T-helper 1 cell (primary cell): ENCODE measurements around the gene DLX1.

Experiments used
- DNase-seq, 5 donors: peaks; one replicate each; pipeline ENCODE4 v3.0.0-alpha.2; 2012 to 2020

Gene DLX1

DNA sequence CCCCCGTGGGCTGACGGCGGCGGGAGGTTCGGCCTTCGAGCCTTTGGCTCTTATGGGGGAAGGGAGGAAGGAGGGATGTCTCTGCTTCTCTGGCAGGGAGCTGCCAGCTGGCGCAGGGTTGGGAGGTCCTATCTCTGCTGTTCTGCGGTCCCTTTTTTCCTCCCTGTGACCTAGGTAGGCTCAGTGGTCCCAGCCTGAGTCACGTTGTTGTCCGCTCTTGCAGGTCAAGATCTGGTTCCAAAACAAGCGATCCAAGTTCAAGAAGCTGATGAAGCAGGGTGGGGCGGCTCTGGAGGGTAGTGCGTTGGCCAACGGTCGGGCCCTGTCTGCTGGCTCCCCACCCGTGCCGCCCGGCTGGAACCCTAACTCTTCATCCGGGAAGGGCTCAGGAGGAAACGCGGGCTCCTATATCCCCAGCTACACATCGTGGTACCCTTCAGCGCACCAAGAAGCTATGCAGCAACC is 2.5 kb downstream of the DLX1 start:
- DNase-seq = no peak

GRCh38 chr2:172088245-172089004 is 3.1 kb downstream of the DLX1 start:
- DNase-seq = no peak

GRCh38 chr2:172089005-172089504 is 3.7 kb downstream of the DLX1 start:
- DNase-seq = no peak

- DNase-seq = no peak
These were observed 4.3 kb downstream of the DLX1 start for GRCh38 chr2:172089633-172090032.

DNA sequence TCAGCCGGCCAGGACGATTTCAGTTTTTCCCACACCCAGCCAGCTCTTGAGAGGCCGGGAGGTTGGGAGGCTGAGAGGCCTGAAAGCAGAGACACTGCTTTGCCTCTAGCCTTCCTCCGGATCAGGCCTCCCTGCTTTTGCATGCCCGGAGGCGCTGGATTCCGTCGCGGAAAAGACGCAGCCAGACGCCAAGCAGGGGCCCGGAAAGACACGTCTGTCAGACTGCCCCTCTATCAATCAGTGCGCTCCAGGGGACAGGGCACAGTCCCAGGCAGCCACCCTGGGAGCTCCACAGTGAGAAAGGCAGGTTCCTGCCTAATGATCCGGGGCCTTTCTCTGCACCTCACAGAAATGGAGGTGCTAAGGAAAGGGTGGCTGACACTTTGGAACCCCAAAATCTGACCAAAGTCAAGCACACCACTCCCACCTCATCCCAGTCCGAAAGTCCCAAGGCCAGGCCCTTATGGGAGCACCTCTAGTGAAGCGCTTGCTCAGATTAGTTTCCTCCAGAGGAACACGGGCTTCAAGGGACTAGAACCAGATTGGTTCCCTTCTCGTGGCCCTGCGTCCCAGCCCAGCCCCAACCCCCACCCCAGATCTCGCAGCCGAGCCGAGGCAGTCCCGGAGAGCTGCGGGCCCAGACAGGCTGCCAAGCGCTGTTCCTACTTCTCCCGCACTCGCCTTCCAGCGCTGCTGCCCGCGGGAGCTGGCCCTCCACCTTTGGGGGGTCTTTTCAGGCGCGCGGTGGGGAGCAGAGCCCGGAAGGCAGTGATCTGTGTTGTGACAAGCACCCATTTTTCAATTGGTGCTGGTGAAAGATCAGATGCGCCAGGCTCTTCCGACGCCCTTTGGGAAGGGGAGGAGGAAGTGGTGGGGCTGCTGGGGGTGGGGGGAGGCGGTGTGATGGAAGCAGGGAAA is 5.0 kb downstream of the DLX1 start:
- no peak for DNase-seq

- no peak for DNase-seq
These were observed 5.8 kb downstream of the DLX1 start for GRCh38 chr2:172091000-172091641.

- DNase-seq = no peak
These were observed 6.7 kb downstream of the DLX1 start for GRCh38 chr2:172091761-172092566.

GRCh38 chr2:172092716-172093415 is 7.6 kb downstream of the DLX1 start:
- DNase-seq = no peak

DNA sequence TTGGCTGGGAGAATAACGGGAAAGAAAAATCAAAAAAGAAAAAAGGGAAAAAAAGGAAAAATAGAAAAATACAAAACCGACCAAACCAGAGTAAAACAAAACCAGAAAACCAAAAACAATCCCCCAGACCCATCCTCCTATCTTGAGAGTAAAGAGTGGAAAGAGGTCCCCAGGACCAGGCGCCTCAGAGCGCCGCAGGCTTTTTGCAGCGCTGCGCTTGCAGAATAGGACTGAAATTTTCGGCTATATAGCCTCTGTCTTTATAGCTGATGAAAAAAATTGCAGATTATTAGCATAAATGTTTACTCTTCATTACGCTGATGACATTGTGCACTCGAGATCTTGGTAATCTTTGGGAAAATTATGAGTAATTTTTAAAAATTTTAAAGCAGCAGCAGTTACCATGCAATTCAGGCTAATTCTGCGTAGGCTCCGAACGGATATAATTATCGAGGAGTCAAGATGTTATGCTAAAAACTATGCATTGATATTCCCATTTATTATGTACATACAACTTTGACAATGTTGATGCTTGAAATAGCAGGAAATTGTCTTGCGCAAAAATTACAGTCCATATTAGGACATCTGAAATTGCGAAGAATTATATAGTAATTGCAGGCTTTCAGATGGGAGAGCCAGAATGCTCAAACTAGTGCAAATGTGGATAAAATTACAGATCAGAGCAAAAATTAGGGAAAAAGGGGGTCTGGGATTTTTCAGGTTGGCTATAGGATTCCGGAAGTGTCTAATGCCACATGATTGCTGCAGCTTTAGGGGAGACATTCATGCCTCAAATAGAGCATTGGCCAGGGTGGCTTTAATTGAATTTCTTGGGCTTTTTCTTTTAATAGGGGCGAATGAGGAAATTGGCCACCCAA is 8.3 kb downstream of the DLX1 start:
- no peak for DNase-seq

DNA sequence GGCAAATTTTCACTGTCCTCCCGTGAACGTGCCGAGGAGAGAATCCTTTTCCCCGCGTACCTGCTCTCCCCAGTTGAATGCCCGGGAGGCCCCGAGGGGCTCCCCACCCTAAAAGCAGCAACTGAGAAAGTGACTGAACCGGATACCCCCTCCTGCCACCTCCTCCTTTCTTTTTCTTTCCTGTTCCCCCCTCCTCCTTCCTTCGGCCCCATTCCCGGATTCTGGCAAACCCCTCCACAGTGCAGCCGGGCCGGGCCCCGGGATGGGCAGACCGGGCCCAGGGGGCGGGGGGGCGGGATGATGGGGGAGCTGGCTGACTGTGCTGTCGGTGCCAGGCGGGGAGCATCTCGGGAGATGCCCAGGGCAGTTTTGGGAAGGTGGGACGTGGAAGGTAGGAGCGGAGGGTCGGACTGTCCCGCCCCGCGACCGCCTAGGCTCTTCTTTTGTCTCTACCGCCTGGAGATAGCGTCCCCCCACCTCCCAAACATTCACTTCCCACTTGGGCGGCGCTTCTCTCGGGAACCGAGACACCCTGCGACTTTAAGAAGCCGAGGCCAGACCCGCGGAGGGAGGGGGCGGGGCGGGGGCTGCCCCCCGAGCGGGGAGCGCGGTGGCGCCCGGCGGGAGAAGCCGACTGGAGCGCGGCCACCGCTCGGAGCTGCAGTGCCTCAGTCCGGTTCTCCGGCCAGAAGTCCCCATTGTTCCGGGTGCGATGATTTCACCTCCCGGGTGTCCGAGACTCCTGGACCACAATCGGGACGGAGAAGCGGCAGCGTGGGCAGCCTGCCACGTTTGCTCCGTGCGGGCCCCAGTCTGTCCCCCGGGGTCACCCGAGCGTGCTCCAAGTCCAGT is 9.2 kb downstream of the DLX1 start:
- no peak for DNase-seq

DNA sequence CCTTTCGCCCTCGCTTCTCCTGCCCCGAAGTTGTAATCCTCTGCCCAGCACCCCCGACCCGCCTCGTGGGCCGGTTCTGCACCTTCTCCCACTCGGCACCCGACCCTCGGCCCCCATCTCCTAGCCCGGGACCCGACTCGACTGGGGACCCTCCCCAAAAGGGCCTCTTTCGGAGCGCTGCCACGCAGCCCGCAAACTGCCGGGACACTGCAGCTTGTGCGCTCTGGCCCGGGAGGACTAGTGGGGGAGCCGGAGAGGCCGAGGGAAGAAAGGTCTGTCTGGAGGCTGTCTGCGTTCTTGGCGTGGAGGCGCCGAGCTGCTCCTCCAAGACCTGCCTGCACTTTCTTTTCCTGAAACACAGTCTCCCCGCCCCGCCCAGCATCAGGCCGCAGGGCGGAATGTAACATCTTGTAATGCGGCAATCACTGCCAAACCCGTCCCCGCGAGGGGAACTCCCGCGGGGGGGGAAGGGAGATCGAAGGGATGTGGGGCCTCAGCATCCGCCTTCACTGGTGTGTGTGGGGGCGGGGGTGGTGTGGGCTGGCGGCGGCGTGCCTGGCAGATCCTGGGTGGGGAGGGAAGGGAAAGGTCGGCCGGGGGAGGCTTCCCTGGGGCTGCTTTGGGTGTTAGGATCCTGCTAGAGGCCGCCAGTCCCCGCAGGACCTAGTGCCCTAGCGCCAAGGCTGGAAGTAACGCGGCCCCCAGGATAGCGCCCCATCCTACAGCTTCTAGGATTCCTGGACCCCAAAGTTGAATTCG is 10.0 kb downstream of the DLX1 start:
- peak; percentile 57 to 72 (median 65) for DNase-seq

DNA sequence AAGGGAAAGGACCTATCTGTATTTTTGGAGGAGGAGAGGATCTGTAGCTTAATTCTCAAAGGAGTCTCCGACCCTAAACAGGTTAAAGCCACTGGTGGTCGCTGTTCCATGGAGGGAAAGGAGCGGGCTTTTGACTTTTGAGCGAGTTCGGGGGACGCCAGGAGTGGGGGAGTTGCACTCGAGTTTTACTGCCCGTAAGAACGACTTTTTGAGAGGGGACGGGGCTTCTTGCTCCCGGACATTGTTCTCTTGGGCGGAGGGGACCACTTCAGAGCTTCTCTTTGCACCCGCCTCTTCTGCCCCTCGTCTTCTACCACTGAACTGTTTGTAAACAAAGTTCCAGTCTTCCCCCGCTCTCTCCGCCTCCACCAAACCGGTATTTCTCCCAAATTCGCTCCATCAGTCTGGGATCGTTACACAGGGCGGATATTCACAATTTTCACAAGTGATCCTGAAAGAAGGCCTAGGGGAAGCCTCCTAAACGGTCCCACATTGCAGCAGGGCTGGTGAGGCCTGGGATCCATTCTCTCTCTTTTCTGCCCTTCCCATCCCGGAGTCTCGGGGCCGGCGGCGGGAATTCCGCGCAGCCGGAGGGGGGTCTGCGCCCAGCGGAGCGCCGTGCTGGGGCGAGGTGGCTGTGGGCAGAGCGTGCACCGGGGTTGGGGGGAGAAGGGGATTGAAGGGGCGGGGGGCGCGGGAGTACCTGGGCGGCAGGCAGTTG is 10.8 kb downstream of the DLX1 start:
- DNase-seq = no peak

DNA sequence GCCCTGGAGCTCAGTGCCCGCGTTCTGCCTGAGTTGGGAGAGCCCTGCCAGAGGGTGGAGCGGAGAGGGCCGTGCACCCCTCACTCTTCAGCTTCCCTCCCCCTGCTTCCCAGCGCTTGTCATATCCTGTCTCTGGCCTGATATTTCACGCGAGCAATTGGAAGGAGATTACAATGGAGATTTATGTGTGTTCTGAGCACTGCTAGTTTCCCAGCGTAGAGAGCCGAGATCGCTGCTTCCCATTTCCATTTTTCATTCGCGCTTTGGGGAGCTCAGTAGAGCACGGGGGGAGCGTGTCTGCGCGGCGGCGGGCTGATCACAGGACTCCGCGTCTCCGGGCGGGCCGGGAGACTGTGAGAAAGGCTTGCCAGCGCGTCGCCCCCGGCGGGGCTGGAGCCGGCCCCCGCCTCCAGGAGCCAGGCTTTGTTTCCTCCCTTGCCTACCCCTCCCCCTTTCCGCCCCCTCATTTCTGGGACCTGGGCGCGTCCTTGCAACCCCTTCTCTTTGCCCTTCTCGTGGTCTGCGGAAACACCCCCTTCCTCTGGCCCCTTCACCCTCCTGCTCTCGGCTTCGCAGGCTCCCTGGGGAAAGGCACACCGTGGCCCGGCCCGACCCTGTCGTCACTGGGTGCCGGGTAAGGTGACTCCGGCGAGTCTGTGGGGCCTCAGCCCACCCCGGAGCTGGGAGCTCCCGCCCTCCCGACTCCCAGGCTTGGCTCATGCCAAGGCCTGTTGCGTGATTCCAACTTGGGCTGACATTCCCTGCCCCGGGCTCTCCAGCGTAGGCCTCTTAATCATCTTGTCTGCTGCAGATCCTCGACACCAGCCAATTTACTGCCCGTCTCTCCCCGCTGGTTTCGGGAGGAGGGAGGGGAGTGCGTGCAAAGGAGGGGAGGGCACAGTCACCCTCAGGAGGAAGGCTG is 11.6 kb downstream of the DLX1 start:
- no peak for DNase-seq

- no peak for DNase-seq
These were observed 12.3 kb downstream of the DLX1 start for GRCh38 chr2:172097557-172098131.

GRCh38 chr2:172098287-172098649 is 13.0 kb downstream of the DLX1 start:
- DNase-seq = no peak

DNA sequence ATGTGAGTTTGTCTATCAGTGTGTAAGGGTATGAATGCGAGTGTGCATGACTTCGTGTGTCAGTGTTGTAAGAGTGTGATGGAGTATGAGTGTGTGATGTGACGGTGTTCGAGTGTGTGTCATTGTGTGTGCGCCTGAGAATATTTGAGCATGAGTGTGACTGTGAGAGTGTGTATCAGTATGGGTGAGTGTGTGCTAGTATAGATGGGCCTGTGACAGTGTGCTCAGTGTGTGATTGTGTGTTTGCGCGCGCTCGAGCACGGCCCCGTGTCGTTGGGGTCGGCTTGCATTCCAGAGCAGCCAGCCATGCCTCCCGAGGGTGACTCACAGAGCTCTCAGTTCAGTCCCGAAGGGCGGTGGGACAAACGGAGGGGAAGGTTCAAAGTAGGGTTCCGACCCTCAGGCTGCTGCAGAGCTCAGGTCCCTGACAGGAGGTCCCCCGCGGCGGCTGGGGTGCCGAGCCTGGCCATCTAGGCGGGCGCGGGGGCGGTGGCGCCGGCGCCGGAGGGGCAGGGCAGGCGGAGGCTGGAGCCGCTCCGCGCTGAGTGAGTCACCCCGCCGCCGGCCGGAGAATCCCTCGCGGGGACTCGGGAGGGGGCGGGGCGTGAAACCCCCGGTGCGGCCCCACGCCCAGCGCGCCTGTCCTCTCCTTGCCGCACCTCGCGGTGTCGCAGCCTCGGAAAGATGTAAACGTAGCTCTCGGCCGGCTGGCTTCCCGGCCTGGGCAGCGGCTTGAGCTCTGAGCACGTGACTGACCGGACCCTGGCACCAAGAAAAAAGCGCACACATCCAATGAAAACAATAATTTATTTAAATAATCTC is 13.6 kb downstream of the DLX1 start:
- no peak for DNase-seq
